Breast epithelium (tissue), 4 donors: ENCODE measurements around the gene EPPIN. TPM values are rescaled to one million over a fixed set of nuclear protein-coding genes. Genes with fewer than 3 reads are reported as not detected.

Experiments
- DNase-seq, 2 donors: peaks; one replicate each; pipeline ENCODE4 v3.0.0-alpha.2; 2019; ENCODE audit warnings: low spot score in 2 of 2
- H3K27ac ChIP-seq, 2 donors: fragments of 200-600 bp; sonication (generic) in 1 of 2; one replicate each; pipeline ENCODE4 v1.5.1; 2016 to 2019; ENCODE audit warnings: mild to moderate bottlenecking in 1 of 2
- H3K27me3 ChIP-seq, 2 donors: fragments of 200-600 bp; sonication (generic) in 1 of 2; one replicate each; pipeline versions ENCODE4 v1.5.1 to v1.6.0; 2017 to 2019; ENCODE audit warnings: control low read depth in 1 of 2, mild to moderate bottlenecking in 1 of 2
- H3K36me3 ChIP-seq: fragments of 200-600 bp; one replicate; pipeline ENCODE4 v1.5.1; 2019
- H3K4me1 ChIP-seq, 2 donors: fragments of 200-600 bp; sonication (generic); one replicate each; pipeline ENCODE4 v1.5.1; 2016 to 2019; ENCODE audit warnings: control low read depth in 1 of 2
- H3K4me3 ChIP-seq, 3 donors: fragments of 200-600 bp; sonication (generic); 1 replicate in 2 of 3; 2 replicates in 1 of 3; pipeline ENCODE4 v1.5.1; 2016 to 2019; ENCODE audit warnings: mild to moderate bottlenecking in 3 of 3, moderate library complexity in 2 of 3
- H3K9me3 ChIP-seq, 2 donors: fragments of 200-600 bp; sonication (generic) in 1 of 2; one replicate each; pipeline ENCODE4 v1.5.1; 2016 to 2019; ENCODE audit warnings: control low read depth in 1 of 2
- POLR2A ChIP-seq: fragments of 450-650 bp; IDR thresholded peaks from one replicate; pipeline ENCODE4 v1.6.1; 2016; ENCODE audit warnings: antibody characterized with exemption, mild to moderate bottlenecking, moderate library complexity
- POLR2AphosphoS5 ChIP-seq, 3 donors: sonication (generic); formaldehyde crosslinking; IDR thresholded peaks; one replicate each; pipeline ENCODE4 v1.6.1; 2017; ENCODE audit warnings: antibody characterized with exemption in 3 of 3
- intact Hi-C: fragments of 100-400 bp; cut with DNase I; formaldehyde crosslinking; loops from one replicate; pipeline ENCODE4 v1.15.1; 2023; ENCODE audit warnings: low total_unique reads
- total RNA-seq, 3 donors: library from RNA; depleted of rRNA; stranded (reverse); fragments of >200 nt; gene quantifications; one replicate each; pipeline ENCODE4 v1.1.0, GENCODE V29; 2016
- TF ChIP-seq, protein P1 (sequence below), 3 donors: fragments of 450-650 bp; IDR thresholded peaks; one replicate each; pipeline ENCODE4 v1.5.1; 2016 to 2017; ENCODE audit warnings: antibody characterized with exemption in 3 of 3, mild to moderate bottlenecking in 3 of 3, moderate library complexity in 3 of 3

Gene EPPIN
- total RNA-seq, 3 donors from 2014 or later: not detected

DNA sequence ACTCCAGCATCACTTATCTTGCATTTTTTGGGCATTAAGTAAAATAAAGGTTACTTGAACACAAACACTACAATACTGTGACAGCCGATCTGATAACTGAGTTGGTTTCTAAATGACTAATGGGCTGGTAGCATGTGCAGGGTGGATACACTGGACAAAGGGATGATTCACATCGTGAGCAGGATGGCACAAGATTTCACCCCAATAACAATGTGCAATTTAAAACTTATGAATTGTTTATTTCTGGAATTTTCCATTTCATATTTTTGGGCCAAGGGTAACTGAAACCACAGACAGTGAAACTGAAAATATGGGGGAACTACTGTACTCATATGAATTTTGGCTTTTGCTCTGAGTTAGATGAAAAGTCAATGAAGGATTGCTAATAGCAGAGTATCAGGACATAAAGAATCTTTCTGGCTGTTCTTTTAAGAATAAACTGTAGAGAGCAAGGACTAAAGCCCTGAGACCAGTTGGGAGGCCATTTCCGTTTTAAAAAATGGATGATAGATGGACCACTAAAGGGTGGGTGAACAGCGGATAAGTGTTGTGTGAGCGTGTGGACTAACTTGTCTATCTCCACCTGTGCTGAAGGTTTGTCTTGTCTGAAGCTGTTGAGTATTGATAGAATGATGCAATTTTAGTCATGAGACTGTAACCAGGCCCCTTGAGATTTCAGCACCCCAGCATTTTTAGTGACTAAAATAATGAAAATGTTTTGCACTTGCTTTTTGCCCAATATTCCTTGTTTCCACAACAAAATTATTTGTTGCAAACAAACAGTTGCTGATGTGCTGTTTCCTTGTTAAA lies 40.0 kb downstream of the EPPIN start:
- Histone ChIP-seq H3K4me3 (no peak overlapping the region), H3K4me1 (no peaks in the 10 kb centered on the region), H3K27me3 (peaks cover 0 to 5% of the 10 kb centered on the region in 2 donors), H3K36me3 (no peaks in the 10 kb centered on the region), H3K9me3 (no peaks in the 10 kb centered on the region), H3K27ac (no peak overlapping the region)
- no peak for DNase-seq
- TF ChIP-seq POLR2A (no peak), POLR2AphosphoS5 (IDR thresholded peaks at IDR 0.05) (no peak)
- TF ChIP-seq, protein P1, sequence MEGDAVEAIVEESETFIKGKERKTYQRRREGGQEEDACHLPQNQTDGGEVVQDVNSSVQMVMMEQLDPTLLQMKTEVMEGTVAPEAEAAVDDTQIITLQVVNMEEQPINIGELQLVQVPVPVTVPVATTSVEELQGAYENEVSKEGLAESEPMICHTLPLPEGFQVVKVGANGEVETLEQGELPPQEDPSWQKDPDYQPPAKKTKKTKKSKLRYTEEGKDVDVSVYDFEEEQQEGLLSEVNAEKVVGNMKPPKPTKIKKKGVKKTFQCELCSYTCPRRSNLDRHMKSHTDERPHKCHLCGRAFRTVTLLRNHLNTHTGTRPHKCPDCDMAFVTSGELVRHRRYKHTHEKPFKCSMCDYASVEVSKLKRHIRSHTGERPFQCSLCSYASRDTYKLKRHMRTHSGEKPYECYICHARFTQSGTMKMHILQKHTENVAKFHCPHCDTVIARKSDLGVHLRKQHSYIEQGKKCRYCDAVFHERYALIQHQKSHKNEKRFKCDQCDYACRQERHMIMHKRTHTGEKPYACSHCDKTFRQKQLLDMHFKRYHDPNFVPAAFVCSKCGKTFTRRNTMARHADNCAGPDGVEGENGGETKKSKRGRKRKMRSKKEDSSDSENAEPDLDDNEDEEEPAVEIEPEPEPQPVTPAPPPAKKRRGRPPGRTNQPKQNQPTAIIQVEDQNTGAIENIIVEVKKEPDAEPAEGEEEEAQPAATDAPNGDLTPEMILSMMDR (IDR thresholded peaks at IDR 0.05): no peak
- intact Hi-C loops: no loop called here

DNA sequence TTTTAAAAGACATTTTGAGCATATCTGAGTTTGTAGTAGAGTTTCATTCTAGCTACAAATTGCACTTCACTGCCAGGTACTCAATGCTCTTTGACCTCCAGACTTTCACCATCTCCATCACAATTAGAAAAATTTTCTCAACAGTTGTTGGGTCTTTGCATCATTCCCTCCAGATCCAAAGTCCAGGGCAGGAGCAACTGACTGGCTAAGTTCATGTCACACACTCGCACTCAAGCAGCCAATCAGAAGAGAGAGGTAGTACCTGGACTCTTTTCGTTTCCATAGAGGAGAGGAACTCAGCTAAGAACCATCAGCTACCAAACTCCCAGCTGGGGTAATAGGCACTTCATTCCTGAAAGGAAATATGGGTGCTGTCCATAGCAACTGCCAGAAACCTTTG lies 40.8 kb downstream of the EPPIN start:
- Histone ChIP-seq H3K36me3 (no peaks in the 10 kb centered on the region), H3K4me3 (no peak overlapping the region), H3K9me3 (no peaks in the 10 kb centered on the region), H3K27me3 (peaks cover 0 to 5% of the 10 kb centered on the region in 2 donors), H3K4me1 (no peaks in the 10 kb centered on the region), H3K27ac (no peak overlapping the region)
- TF ChIP-seq POLR2AphosphoS5 (IDR thresholded peaks at IDR 0.05) (no peak), POLR2A (no peak)
- TF ChIP-seq, protein P1 (IDR thresholded peaks at IDR 0.05): no peak
- DNase-seq: no peak
- intact Hi-C loops: no loop called here

DNA sequence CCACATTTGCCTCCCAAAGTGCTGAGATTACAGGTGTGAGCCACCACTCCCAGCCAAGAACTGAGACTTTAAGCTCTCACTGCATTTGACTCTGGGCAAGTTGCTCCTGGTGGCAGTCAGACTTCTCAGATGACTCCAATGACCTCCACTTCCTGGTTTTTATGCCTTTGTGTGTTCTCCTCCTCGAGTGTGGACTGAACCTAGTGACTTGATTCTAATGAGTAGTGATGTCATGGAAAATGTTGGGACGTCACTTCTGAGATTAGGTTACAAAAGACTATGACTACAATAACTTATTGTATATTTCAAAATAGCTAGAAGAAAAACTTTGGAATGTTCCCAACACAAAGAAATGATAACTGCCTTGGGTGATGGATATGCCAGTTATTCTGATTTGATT lies 43.8 kb downstream of the EPPIN start:
- no peaks in the 10 kb centered on the region for H3K36me3 ChIP-seq
- TF ChIP-seq, protein P1 (IDR thresholded peaks at IDR 0.05): no peak
- TF ChIP-seq POLR2A (no peak), POLR2AphosphoS5 (IDR thresholded peaks at IDR 0.05) (no peak)
- no peak overlapping the region for H3K27ac ChIP-seq
- no peaks in the 10 kb centered on the region for H3K4me1 ChIP-seq
- no peaks in the 10 kb centered on the region for H3K9me3 ChIP-seq
- no peak for DNase-seq
- no peak overlapping the region for H3K4me3 ChIP-seq
- intact Hi-C loops: no loop called here
- H3K27me3 ChIP-seq: peaks cover 0 to 5% of the 10 kb centered on the region in 2 donors

DNA sequence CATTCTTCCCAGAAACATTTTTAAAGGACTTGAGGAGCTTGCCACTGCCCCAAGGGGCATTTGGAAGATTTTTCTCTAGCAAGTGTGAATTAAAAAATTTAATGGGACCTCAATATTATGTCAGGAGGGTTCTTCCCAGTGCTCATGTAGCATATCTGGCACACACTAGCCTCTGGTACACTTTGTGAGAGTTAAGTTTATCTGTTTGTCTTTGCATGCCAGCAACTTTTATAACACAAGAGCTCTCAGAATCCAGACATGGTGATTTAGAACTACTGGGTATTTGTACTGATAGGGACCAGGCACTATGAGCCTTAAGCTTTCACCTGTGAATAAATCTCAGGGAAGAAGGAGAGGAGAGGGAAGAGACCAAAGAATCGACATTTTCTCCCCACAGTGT lies 44.6 kb downstream of the EPPIN start:
- Histone ChIP-seq H3K9me3 (no peaks in the 10 kb centered on the region), H3K4me3 (no peak overlapping the region), H3K4me1 (no peaks in the 10 kb centered on the region), H3K27me3 (peaks cover 0 to 9% of the 10 kb centered on the region in 2 donors), H3K36me3 (no peaks in the 10 kb centered on the region), H3K27ac (no peak overlapping the region)
- DNase-seq: no peak
- intact Hi-C loops: no loop called here
- TF ChIP-seq, protein P1 (IDR thresholded peaks at IDR 0.05): no peak
- TF ChIP-seq POLR2AphosphoS5 (IDR thresholded peaks at IDR 0.05): no peak
- TF ChIP-seq POLR2A: no peak

DNA sequence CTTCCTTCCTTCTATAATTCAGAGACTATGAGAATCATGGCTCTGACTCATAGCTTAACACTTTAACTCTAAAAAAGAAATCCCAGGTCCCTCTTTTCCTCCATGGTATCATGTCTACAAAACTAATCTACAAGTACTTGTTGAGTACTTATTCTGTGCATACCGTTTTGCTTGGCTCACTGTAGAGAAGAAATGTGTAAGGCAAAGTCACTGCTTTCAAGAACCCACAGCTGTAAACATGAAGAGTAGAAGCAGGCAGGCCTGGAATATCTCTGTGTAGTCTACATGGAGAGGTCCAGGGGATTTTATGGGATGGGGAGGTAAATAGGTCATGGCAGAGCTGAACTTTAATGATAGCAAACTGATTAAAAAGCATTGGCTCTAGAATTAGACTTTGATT lies 45.6 kb downstream of the EPPIN start:
- Histone ChIP-seq H3K27me3 (peaks cover 0 to 12% of the 10 kb centered on the region in 2 donors), H3K9me3 (no peaks in the 10 kb centered on the region), H3K4me1 (no peaks in the 10 kb centered on the region), H3K36me3 (no peaks in the 10 kb centered on the region), H3K27ac (no peak overlapping the region), H3K4me3 (no peak overlapping the region)
- DNase-seq: no peak
- TF ChIP-seq, protein P1 (IDR thresholded peaks at IDR 0.05): no peak
- intact Hi-C loops: no loop called here
